ENCODE results near the gene CDH4.
"Not testable (repeated sequence)": the region's sequence is repeated elsewhere in the genome, so short reads cannot be mapped to it uniquely, and the experiment has no call there.

The CDH4 gene

DNA sequence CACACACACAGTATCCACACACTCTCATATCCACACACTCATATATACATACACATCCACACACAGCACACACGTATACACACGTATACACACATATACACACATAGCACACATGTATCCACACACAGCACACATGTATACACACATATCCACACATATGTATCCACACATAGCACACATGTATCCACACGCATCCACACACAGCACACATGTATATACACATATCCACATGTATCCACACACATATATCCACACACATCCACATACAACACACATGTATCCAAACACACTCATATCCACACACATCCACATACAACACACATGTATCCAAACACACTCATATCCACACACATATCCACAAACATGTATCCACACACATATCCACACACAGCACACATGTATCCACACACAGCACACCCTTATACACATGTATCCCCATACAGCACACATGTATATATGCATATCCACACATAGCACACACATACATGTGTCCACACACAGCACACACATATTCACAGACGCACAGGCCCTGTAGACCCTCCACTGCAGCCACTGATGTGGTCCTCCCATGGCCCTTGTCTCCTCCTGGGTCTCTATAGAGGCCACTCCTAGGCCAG is 172.1 kb downstream of the CDH4 start:
- DNase-seq, result no peak

- DNase-seq, result no peak
Measured at GRCh38 chr20:61424628-61425420, 172.8 kb downstream of the CDH4 start.

DNA sequence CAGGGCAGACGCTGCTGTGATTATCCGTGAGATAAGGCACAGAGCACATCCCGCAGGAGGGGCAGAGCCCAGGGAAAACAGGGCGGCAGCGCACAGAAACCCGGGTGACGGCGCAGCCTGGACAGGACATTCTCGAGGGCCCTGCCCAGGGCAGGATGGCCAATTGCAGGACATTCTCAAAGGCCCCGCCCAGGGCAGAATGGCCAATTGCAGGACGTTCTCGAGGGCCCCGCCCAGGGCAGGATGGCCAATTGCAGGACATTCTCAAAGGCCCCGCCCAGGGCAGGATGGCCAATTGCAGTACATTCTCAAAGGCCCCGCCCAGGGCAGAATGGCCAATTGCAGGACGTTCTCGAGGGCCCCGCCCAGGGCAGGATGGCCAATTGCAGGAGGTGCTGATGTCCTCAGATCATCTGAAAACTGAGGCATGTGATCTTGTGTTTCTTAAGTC is 173.5 kb downstream of the CDH4 start:
- DNase-seq, result not testable (repeated sequence)

DNA sequence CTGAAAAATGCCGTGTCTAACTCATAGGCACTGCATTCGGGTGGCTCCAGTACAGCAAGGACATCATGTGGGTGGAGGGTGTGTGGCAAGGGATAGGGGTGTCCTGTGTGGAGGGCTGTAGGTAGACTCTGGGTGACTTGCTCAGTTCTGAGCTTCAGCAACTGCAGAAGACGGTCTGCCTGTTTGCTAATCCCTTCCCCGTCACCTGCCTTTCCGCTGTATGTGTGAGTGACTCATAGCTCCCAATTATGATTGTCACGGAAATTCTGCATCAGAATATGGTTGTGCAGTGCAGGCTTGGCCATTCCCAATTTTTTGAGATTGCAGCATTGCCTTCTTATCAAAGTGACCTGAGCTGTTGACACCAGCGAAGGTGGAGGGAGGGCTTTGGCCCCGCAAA is 174.3 kb downstream of the CDH4 start:
- no peak for DNase-seq

- DNase-seq, result no peak
Measured at GRCh38 chr20:61429458-61430227, 177.6 kb downstream of the CDH4 start.

DNA sequence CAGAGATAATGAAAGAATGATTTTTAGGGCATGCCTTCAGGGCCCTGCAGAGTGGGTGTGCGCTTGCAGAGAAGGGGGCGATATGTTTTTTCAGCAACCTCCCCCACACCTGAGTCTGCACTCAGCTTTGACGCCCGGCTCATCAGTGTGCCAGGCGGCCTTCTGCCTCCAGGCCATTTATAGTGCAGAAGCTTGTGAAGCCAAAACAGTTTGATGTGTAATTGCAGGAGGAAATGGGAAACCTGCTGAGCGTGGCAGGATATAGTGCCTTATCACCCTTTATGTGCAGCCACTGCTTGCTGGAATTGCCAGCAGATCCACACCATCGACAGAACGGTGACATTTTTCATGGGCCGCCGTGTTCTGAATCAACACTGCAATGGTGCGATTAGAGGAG is 178.2 kb downstream of the CDH4 start:
- no peak for DNase-seq

DNA sequence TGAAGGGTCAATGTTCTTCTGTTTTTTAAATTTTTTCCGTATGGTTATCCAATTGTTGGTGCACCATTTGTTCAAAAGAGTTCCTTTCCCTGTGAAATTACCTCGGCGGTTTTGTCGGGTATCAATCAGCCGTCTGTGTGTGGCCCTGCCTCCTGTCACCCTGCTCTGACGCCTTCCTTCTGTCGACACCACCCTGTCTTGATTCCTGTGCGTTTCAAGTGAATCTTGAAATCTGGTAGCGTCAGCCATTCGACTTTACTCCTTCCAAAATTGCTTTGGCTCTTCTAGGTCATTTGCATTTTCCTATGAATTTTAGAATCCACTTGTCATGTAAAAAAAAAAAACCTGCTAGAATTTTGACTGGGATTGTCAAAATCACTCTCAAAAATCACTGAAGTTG is 181.1 kb downstream of the CDH4 start:
- no peak for DNase-seq

DNA sequence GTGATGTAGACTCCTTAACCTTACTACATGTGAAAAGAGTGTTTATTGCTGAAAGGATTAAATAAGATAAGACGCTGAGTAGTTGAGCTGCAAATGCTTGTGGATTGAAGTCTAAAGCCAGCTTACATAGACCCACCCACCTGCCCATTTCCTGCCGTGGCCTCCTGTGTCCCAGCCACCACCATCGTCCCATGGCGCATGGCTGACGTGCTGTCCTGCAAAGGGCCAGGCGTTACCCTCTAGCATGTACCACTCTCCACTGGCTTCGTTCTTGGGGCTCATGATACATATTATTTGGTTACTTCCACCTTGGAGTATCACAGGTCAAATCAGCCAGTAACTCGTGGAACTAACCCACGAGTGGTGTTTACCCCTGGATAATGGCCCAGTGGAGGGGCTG is 181.8 kb downstream of the CDH4 start:
- no peak for DNase-seq

DNA sequence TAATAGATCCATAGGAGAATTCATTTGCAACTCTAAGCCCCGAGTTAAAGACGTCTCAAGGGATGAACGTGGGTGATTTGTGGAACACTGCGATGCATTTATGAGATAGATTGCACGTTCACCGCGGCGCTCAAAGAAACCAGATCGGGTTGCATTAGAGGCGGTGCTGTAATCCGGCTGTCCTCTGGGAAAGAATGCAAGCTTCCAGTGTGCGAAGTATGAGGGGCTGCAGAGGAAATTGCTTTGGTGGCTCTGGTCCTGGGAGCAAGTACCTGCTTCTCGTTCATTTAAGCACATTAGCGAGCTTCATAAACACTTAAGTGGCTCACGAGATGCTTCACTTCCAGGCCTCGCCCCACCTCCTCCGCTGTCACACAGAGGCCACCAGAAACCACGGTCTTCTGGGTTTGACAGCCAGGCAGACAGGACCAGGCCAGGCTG is 182.3 kb downstream of the CDH4 start:
- no peak for DNase-seq

DNA sequence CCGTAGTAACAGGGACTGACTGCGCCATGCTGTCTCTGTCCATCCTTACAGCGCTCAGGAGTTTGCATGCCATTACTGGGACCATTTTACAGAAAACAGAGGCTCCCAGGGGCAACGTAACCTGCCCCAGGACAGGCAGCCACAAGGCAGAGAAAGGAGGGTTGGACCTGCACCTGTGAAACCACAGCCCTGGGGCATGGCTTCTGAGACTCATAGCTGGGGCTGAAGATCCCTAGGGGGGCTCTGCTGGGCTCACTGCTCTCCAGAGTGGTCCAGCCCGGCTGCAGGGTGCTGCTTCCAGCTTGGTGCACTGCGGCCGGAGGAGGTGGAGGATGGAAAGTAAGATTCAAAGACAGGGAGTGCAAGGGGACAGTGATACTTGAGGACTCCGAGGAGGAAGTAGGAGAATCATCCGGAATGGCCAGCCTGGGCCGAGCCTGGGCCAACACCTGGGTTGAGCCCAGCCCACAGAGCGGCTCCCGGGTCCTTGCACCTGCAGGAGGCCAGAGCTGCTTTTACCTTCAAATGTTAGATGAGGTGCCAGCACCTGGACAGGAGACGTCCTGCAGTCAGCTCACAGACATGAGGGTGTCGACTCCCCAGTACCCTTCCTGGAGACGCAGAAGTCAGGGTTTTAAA is 183.2 kb downstream of the CDH4 start:
- DNase-seq, result no peak

- no peak for DNase-seq
Measured at GRCh38 chr20:61435823-61436220, 183.8 kb downstream of the CDH4 start.

GRCh38 chr20:61436283-61436666 is 184.2 kb downstream of the CDH4 start:
- DNase-seq, result no peak

DNA sequence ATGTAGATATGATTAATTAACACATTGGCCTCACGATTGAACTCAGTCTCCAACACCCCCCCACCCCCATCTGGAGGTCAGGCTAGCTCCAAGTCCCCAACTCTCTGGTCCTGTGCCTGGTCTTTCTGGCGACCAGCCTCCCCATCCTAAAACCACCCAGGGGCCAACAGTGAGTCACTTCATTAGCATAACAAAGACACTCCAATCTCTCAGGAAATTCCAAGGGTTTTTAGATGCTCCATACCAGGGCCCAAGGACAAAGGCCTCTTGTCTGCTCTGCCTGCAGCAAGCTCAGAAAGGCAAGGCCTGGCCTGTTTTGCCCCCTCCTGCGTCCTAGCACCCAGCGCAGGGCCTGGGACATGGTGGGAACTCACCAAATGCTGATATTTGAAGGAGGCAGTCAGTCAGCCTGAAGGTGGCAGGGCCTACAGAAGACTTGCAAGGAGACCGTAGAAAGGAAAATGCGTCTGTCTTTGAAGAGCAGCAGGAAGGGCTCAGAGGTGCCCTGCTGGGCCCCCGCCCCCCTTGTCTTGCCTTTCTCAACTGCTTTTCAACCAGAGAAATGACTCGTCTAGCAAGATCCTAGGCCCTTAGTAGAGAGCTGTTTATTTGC is 184.7 kb downstream of the CDH4 start:
- no peak for DNase-seq

DNA sequence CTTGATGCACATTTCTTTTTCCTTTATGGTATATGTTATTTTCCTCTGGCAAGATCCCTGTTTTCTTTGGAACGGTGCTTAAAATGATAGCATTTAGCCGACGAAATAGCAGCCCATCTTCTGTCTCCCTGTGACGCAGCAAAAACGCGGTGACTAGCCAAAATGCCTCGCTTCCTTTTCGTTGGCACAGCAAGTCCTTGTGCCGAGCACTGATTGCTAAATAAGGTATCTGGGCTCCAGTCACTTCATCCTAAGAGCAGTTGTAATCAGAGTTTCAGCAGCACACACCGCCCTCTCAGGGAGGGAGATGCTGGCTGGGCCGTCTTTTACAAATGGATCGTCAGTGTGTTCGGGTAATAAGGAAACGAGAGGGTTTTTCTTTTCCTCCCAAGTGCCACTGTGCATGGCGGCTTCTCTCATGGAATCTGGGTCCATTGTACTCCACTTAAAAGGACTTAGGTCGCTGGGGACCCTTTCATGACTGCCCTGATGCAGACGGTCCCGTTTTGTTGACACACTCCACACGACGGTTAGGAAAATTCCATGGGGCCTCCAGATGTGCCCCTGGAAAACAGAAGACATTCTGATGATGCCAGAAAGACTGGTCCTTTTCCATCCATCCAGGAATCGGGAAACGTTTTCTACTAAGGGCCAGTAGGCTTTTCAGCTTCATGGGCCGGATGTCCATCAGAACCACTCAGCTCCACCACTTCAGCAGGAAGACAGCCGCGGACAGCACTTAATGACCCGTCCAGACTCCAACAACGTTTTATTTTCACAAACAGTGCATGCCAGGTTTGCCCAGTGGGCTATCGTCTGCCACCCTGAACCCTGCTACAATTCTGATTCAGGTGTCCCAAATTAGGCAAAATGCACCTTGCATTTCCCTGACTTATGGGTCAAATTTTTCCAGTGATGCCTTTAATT is 185.5 kb downstream of the CDH4 start:
- DNase-seq, result no peak

DNA sequence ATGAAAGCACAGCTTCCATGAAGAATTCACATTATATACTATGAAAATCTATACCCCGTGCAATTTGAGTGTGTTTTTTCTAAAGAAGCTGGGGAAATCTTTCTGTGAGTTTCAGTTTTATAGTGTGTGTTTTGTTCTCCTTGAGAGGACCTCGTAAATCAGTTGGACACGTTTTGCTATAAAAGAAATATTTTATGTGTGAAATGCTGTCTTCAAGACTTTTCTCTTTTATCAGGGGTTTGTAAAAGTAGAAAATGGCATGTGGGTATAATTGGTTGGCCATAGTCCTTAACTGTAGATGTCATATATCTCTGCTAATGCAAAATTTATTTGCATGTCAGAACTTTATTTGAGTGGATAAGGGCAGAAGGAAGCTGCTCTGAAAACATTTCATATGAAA is 186.2 kb downstream of the CDH4 start:
- no peak for DNase-seq

- no peak for DNase-seq
Measured at GRCh38 chr20:61439251-61439650, 187.2 kb downstream of the CDH4 start.

DNA sequence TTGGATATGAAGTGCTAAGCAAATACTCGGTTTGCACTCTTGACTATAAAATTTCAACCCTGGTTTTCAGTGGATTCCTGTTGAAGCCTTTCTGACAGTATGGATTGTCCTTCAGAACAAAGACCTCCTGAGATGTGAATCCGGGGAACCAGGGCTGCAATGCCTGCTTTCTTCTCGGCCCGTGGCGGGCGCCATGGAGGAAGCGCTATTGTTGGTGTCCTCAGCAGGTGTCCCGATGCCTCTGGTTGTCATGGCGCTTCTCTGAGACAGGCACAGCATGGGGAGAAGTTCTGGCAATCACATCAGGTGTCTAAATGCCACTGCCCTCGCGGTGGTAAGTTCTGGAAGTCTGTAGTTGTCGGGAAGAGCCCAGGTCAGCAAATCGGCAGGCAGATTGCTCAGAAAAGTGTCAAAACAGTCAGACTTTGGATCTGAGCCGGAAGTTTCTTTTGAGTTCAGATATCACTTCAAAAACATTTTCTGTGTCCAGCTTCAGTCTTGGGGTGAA is 188.5 kb downstream of the CDH4 start:
- DNase-seq, result no peak

GRCh38 chr20:61441537-61441936 is 189.5 kb downstream of the CDH4 start:
- DNase-seq, result no peak

GRCh38 chr20:61442075-61442670 is 190.1 kb downstream of the CDH4 start:
- no peak for DNase-seq

- no peak for DNase-seq
Measured at GRCh38 chr20:61442718-61443117, 190.7 kb downstream of the CDH4 start.

Data from NCI-H1436 (cell line).